Measurements from ENCODE around the gene DENND6B.

DENND6B gene

GRCh38 chr22:50305393-50305922 lies 21.4 kb downstream of the DENND6B start:
- no peaks in the 10 kb centered on the region for H3K36me3 Mint-ChIP-seq (ENCODE audit: low read depth)
- no peak overlapping the region for H3K4me3 Mint-ChIP-seq
- H3K27ac Mint-ChIP-seq: no peak overlapping the region
- H3K9me3 Mint-ChIP-seq: no peaks in the 10 kb centered on the region
- peaks cover 16% of the 10 kb centered on the region for H3K4me1 Mint-ChIP-seq (ENCODE audit: low read depth)
- peaks cover 7% of the 10 kb centered on the region for H3K27me3 Mint-ChIP-seq

GRCh38 chr22:50304528-50305392 lies 22.1 kb downstream of the DENND6B start:
- no peaks in the 10 kb centered on the region for H3K9me3 Mint-ChIP-seq
- H3K4me3 Mint-ChIP-seq: no peak overlapping the region
- no peaks in the 10 kb centered on the region for H3K36me3 Mint-ChIP-seq (ENCODE audit: low read depth)
- H3K27me3 Mint-ChIP-seq: peaks cover 7% of the 10 kb centered on the region
- H3K27ac Mint-ChIP-seq: no peak overlapping the region
- H3K4me1 Mint-ChIP-seq (ENCODE audit: low read depth): peaks cover 16% of the 10 kb centered on the region

GRCh38 chr22:50303848-50304527 lies 22.8 kb downstream of the DENND6B start:
- H3K4me1 Mint-ChIP-seq (ENCODE audit: low read depth): peaks cover 16% of the 10 kb centered on the region
- no peaks in the 10 kb centered on the region for H3K36me3 Mint-ChIP-seq (ENCODE audit: low read depth)
- H3K27me3 Mint-ChIP-seq: peaks cover 7% of the 10 kb centered on the region
- no peaks in the 10 kb centered on the region for H3K9me3 Mint-ChIP-seq
- no peak overlapping the region for H3K4me3 Mint-ChIP-seq
- H3K27ac Mint-ChIP-seq: no peak overlapping the region

- Mint-ChIP-seq H3K27ac (no peak overlapping the region), H3K36me3 (ENCODE audit: low read depth) (no peaks in the 10 kb centered on the region), H3K4me3 (no peak overlapping the region), H3K9me3 (no peaks in the 10 kb centered on the region), H3K27me3 (peaks cover 7% of the 10 kb centered on the region), H3K4me1 (ENCODE audit: low read depth) (peaks cover 12% of the 10 kb centered on the region)
Observed at GRCh38 chr22:50303515-50303847, 23.3 kb downstream of the DENND6B start.

GRCh38 chr22:50302564-50302963 lies 24.2 kb downstream of the DENND6B start:
- no peaks in the 10 kb centered on the region for H3K36me3 Mint-ChIP-seq (ENCODE audit: low read depth)
- peaks cover 11% of the 10 kb centered on the region for H3K4me1 Mint-ChIP-seq (ENCODE audit: low read depth)
- no peaks in the 10 kb centered on the region for H3K9me3 Mint-ChIP-seq
- no peak overlapping the region for H3K27ac Mint-ChIP-seq
- peaks cover 7% of the 10 kb centered on the region for H3K27me3 Mint-ChIP-seq
- no peak overlapping the region for H3K4me3 Mint-ChIP-seq

- Mint-ChIP-seq H3K27ac (no peak overlapping the region), H3K4me1 (ENCODE audit: low read depth) (peaks cover 11% of the 10 kb centered on the region), H3K36me3 (ENCODE audit: low read depth) (no peaks in the 10 kb centered on the region), H3K27me3 (peaks cover 10% of the 10 kb centered on the region), H3K9me3 (no peaks in the 10 kb centered on the region), H3K4me3 (no peak overlapping the region)
Observed at GRCh38 chr22:50302041-50302541, 24.7 kb downstream of the DENND6B start.

GRCh38 chr22:50301581-50301991 lies 25.2 kb downstream of the DENND6B start:
- Mint-ChIP-seq H3K4me3 (no peak overlapping the region), H3K9me3 (no peaks in the 10 kb centered on the region), H3K27me3 (peaks cover 10% of the 10 kb centered on the region), H3K36me3 (ENCODE audit: low read depth) (no peaks in the 10 kb centered on the region), H3K4me1 (ENCODE audit: low read depth) (peaks cover 11% of the 10 kb centered on the region), H3K27ac (no peak overlapping the region)

GRCh38 chr22:50300620-50301257 lies 26.1 kb downstream of the DENND6B start:
- no peak overlapping the region for H3K4me3 Mint-ChIP-seq
- peaks cover 4% of the 10 kb centered on the region for H3K4me1 Mint-ChIP-seq (ENCODE audit: low read depth)
- H3K36me3 Mint-ChIP-seq (ENCODE audit: low read depth): no peaks in the 10 kb centered on the region
- no peak overlapping the region for H3K27ac Mint-ChIP-seq
- peaks cover 4% of the 10 kb centered on the region for H3K27me3 Mint-ChIP-seq
- no peaks in the 10 kb centered on the region for H3K9me3 Mint-ChIP-seq

GRCh38 chr22:50299785-50300619 lies 26.8 kb downstream of the DENND6B start:
- Mint-ChIP-seq H3K4me1 (ENCODE audit: low read depth) (peaks cover 7% of the 10 kb centered on the region), H3K27ac (no peak overlapping the region), H3K27me3 (peaks cover 4% of the 10 kb centered on the region), H3K4me3 (no peak overlapping the region), H3K36me3 (ENCODE audit: low read depth) (no peaks in the 10 kb centered on the region), H3K9me3 (no peaks in the 10 kb centered on the region)

- no peaks in the 10 kb centered on the region for H3K36me3 Mint-ChIP-seq (ENCODE audit: low read depth)
- H3K27ac Mint-ChIP-seq: no peak overlapping the region
- peaks cover 4% of the 10 kb centered on the region for H3K27me3 Mint-ChIP-seq
- peaks cover 5% of the 10 kb centered on the region for H3K4me1 Mint-ChIP-seq (ENCODE audit: low read depth)
- H3K9me3 Mint-ChIP-seq: no peaks in the 10 kb centered on the region
- no peak overlapping the region for H3K4me3 Mint-ChIP-seq
Observed at GRCh38 chr22:50298937-50299784, 27.7 kb downstream of the DENND6B start.

- Mint-ChIP-seq H3K27ac (no peak overlapping the region), H3K36me3 (ENCODE audit: low read depth) (no peaks in the 10 kb centered on the region), H3K27me3 (peaks cover 4% of the 10 kb centered on the region), H3K4me3 (no peak overlapping the region), H3K4me1 (ENCODE audit: low read depth) (peaks cover 3% of the 10 kb centered on the region), H3K9me3 (no peaks in the 10 kb centered on the region)
Observed at GRCh38 chr22:50298266-50298637, 28.6 kb downstream of the DENND6B start.

GRCh38 chr22:50297510-50298265 lies 29.1 kb downstream of the DENND6B start:
- H3K4me3 Mint-ChIP-seq: no peak overlapping the region
- peaks cover 6% of the 10 kb centered on the region for H3K27me3 Mint-ChIP-seq
- H3K27ac Mint-ChIP-seq: no peak overlapping the region
- H3K9me3 Mint-ChIP-seq: no peaks in the 10 kb centered on the region
- no peaks in the 10 kb centered on the region for H3K36me3 Mint-ChIP-seq (ENCODE audit: low read depth)
- H3K4me1 Mint-ChIP-seq (ENCODE audit: low read depth): peaks cover 7% of the 10 kb centered on the region

Measured in stimulated activated naive CD8-positive, alpha-beta T cell treated with anti-CD3 and anti-CD28 coated beads, Interleukin-15, Interleukin-2, amounts not matched to agents 100 ng/mL and 50 ng/mL, for 24 hours (primary cell).